Measurements from ENCODE around the gene RABGAP1L. TPM values are rescaled to one million over a fixed set of nuclear protein-coding genes. Genes with fewer than 3 reads are reported as not detected.
"Not testable (repeated sequence)": the region's sequence is repeated elsewhere in the genome, so short reads cannot be mapped to it uniquely, and the experiment has no call there.

RABGAP1L gene
- polyA plus RNA-seq, 4 donors = 20.6 to 53.9 (median 25.1) TPM

GRCh38 chr1:174682419-174683008 lies 523.2 kb downstream of the RABGAP1L start:
- Histone ChIP-seq H3K4me1 (ENCODE audit: control insufficient read depth in 3 of 3, insufficient read depth in 2 of 3, low read depth in 1 of 3, low read length in 2 of 3) (no peaks in the 10 kb centered on the region), H3K27me3 (ENCODE audit: control insufficient read depth in 3 of 3, insufficient read depth in 3 of 3, low read length in 3 of 3) (no peaks in the 10 kb centered on the region), H3K9me3 (ENCODE audit: control insufficient read depth in 2 of 2, insufficient read depth in 1 of 2, low read depth in 1 of 2, low read length in 1 of 2) (no peaks in the 10 kb centered on the region), H3K27ac (ENCODE audit: low read depth in 1 of 3, low read length in 2 of 3) (no peak overlapping the region), H3K36me3 (ENCODE audit: control insufficient read depth in 3 of 3, insufficient read depth in 2 of 3, low read depth in 1 of 3, low read length in 3 of 3) (peaks cover 0 to 3% (median 2%) of the 10 kb centered on the region in 3 donors), H3K4me3 (ENCODE audit: low read depth in 1 of 3, low read length in 3 of 3) (no peak overlapping the region)
- FAIRE-seq = no peak
- 63 to 88% (median 85%) methylated on average over 2 of the region's 2 CpGs for WGBS, 3 donors
- DNase-seq = no peak

- no peak for DNase-seq
- H3K4me1 ChIP-seq (ENCODE audit: control insufficient read depth in 3 of 3, insufficient read depth in 2 of 3, low read depth in 1 of 3, low read length in 2 of 3) = peaks cover 0 to 4% (median 3%) of the 10 kb centered on the region in 3 donors
- no peak overlapping the region for H3K27ac ChIP-seq (ENCODE audit: low read depth in 1 of 3, low read length in 2 of 3)
- H3K27me3 ChIP-seq (ENCODE audit: control insufficient read depth in 3 of 3, insufficient read depth in 3 of 3, low read length in 3 of 3) = no peaks in the 10 kb centered on the region
- H3K9me3 ChIP-seq (ENCODE audit: control insufficient read depth in 2 of 2, insufficient read depth in 1 of 2, low read depth in 1 of 2, low read length in 1 of 2) = no peaks in the 10 kb centered on the region
- H3K4me3 ChIP-seq (ENCODE audit: low read depth in 1 of 3, low read length in 3 of 3) = no peak overlapping the region
- peaks cover 0 to 3% (median 2%) of the 10 kb centered on the region in 3 donors for H3K36me3 ChIP-seq (ENCODE audit: control insufficient read depth in 3 of 3, insufficient read depth in 2 of 3, low read depth in 1 of 3, low read length in 3 of 3)
- FAIRE-seq = no peak
Observed at GRCh38 chr1:174686213-174686612, 526.9 kb downstream of the RABGAP1L start.

GRCh38 chr1:174689524-174689923 lies 530.2 kb downstream of the RABGAP1L start:
- Histone ChIP-seq H3K27ac (ENCODE audit: low read depth in 1 of 3, low read length in 2 of 3) (peak overlapping the region in 1 of 3 donors; percentile 26), H3K36me3 (ENCODE audit: control insufficient read depth in 3 of 3, insufficient read depth in 2 of 3, low read depth in 1 of 3, low read length in 3 of 3) (peaks cover 0 to 3% (median 0%) of the 10 kb centered on the region in 3 donors), H3K4me3 (ENCODE audit: low read depth in 1 of 3, low read length in 3 of 3) (no peak overlapping the region), H3K9me3 (ENCODE audit: control insufficient read depth in 2 of 2, insufficient read depth in 1 of 2, low read depth in 1 of 2, low read length in 1 of 2) (no peaks in the 10 kb centered on the region), H3K27me3 (ENCODE audit: control insufficient read depth in 3 of 3, insufficient read depth in 3 of 3, low read length in 3 of 3) (no peaks in the 10 kb centered on the region), H3K4me1 (ENCODE audit: control insufficient read depth in 3 of 3, insufficient read depth in 2 of 3, low read depth in 1 of 3, low read length in 2 of 3) (peaks cover 0 to 4% (median 3%) of the 10 kb centered on the region in 3 donors)
- WGBS, 3 donors = 12 to 61% (median 20%) methylated on average over 1 of the region's 1 CpG
- FAIRE-seq (no peak), DNase-seq (peak; percentile 68 to 78)

GRCh38 chr1:174690266-174690665 lies 530.9 kb downstream of the RABGAP1L start:
- no peaks in the 10 kb centered on the region for H3K36me3 ChIP-seq (ENCODE audit: control insufficient read depth in 3 of 3, insufficient read depth in 2 of 3, low read depth in 1 of 3, low read length in 3 of 3)
- H3K4me1 ChIP-seq (ENCODE audit: control insufficient read depth in 3 of 3, insufficient read depth in 2 of 3, low read depth in 1 of 3, low read length in 2 of 3) = peaks cover 0 to 4% (median 3%) of the 10 kb centered on the region in 3 donors
- DNase-seq = no peak
- H3K4me3 ChIP-seq (ENCODE audit: low read depth in 1 of 3, low read length in 3 of 3) = no peak overlapping the region
- no peak overlapping the region for H3K27ac ChIP-seq (ENCODE audit: low read depth in 1 of 3, low read length in 2 of 3)
- H3K9me3 ChIP-seq (ENCODE audit: control insufficient read depth in 2 of 2, insufficient read depth in 1 of 2, low read depth in 1 of 2, low read length in 1 of 2) = no peaks in the 10 kb centered on the region
- no peaks in the 10 kb centered on the region for H3K27me3 ChIP-seq (ENCODE audit: control insufficient read depth in 3 of 3, insufficient read depth in 3 of 3, low read length in 3 of 3)
- peak; percentile 51 for FAIRE-seq

GRCh38 chr1:174692313-174692712 lies 533.0 kb downstream of the RABGAP1L start:
- H3K4me1 ChIP-seq (ENCODE audit: control insufficient read depth in 3 of 3, insufficient read depth in 2 of 3, low read depth in 1 of 3, low read length in 2 of 3) = peaks cover 0 to 10% (median 3%) of the 10 kb centered on the region in 3 donors
- WGBS, 3 donors = 91 to 94% (median 93%) methylated on average over 1 of the region's 1 CpG
- H3K4me3 ChIP-seq (ENCODE audit: low read depth in 1 of 3, low read length in 3 of 3) = no peak overlapping the region
- DNase-seq (peak in 1 of 2 donors; percentile 14), FAIRE-seq (no peak)
- no peaks in the 10 kb centered on the region for H3K36me3 ChIP-seq (ENCODE audit: control insufficient read depth in 3 of 3, insufficient read depth in 2 of 3, low read depth in 1 of 3, low read length in 3 of 3)
- no peaks in the 10 kb centered on the region for H3K27me3 ChIP-seq (ENCODE audit: control insufficient read depth in 3 of 3, insufficient read depth in 3 of 3, low read length in 3 of 3)
- H3K27ac ChIP-seq (ENCODE audit: low read depth in 1 of 3, low read length in 2 of 3) = no peak overlapping the region
- no peaks in the 10 kb centered on the region for H3K9me3 ChIP-seq (ENCODE audit: control insufficient read depth in 2 of 2, insufficient read depth in 1 of 2, low read depth in 1 of 2, low read length in 1 of 2)

- H3K9me3 ChIP-seq (ENCODE audit: control insufficient read depth in 2 of 2, insufficient read depth in 1 of 2, low read depth in 1 of 2, low read length in 1 of 2) = no peaks in the 10 kb centered on the region
- WGBS, 3 donors = 81 to 92% (median 89%) methylated on average over 3 of the region's 3 CpGs
- no peaks in the 10 kb centered on the region for H3K36me3 ChIP-seq (ENCODE audit: control insufficient read depth in 3 of 3, insufficient read depth in 2 of 3, low read depth in 1 of 3, low read length in 3 of 3)
- H3K27ac ChIP-seq (ENCODE audit: low read depth in 1 of 3, low read length in 2 of 3) = no peak overlapping the region
- H3K27me3 ChIP-seq (ENCODE audit: control insufficient read depth in 3 of 3, insufficient read depth in 3 of 3, low read length in 3 of 3) = no peaks in the 10 kb centered on the region
- peaks cover 0 to 10% (median 3%) of the 10 kb centered on the region in 3 donors for H3K4me1 ChIP-seq (ENCODE audit: control insufficient read depth in 3 of 3, insufficient read depth in 2 of 3, low read depth in 1 of 3, low read length in 2 of 3)
- no peak for DNase-seq
- no peak overlapping the region for H3K4me3 ChIP-seq (ENCODE audit: low read depth in 1 of 3, low read length in 3 of 3)
- no peak for FAIRE-seq
Observed at GRCh38 chr1:174693085-174693484, 533.8 kb downstream of the RABGAP1L start.

GRCh38 chr1:174693539-174693938 lies 534.2 kb downstream of the RABGAP1L start:
- not testable (repeated sequence) for DNase-seq; H3K27me3 ChIP-seq (ENCODE audit: control insufficient read depth in 3 of 3, insufficient read depth in 3 of 3, low read length in 3 of 3); H3K27ac ChIP-seq (ENCODE audit: low read depth in 1 of 3, low read length in 2 of 3); H3K36me3 ChIP-seq (ENCODE audit: control insufficient read depth in 3 of 3, insufficient read depth in 2 of 3, low read depth in 1 of 3, low read length in 3 of 3); H3K9me3 ChIP-seq (ENCODE audit: control insufficient read depth in 2 of 2, insufficient read depth in 1 of 2, low read depth in 1 of 2, low read length in 1 of 2); H3K4me3 ChIP-seq (ENCODE audit: low read depth in 1 of 3, low read length in 3 of 3)
- H3K4me1 ChIP-seq (ENCODE audit: control insufficient read depth in 3 of 3, insufficient read depth in 2 of 3, low read depth in 1 of 3, low read length in 2 of 3) = peaks cover 0 to 10% (median 3%) of the 10 kb centered on the region in 3 donors
- FAIRE-seq = peak; percentile 84

- H3K4me1 ChIP-seq (ENCODE audit: control insufficient read depth in 3 of 3, insufficient read depth in 2 of 3, low read depth in 1 of 3, low read length in 2 of 3) = peaks cover 0 to 6% (median 0%) of the 10 kb centered on the region in 3 donors
- no peak overlapping the region for H3K27ac ChIP-seq (ENCODE audit: low read depth in 1 of 3, low read length in 2 of 3)
- peak in 1 of 2 donors; percentile 27 for DNase-seq
- H3K9me3 ChIP-seq (ENCODE audit: control insufficient read depth in 2 of 2, insufficient read depth in 1 of 2, low read depth in 1 of 2, low read length in 1 of 2) = no peaks in the 10 kb centered on the region
- no peak overlapping the region for H3K4me3 ChIP-seq (ENCODE audit: low read depth in 1 of 3, low read length in 3 of 3)
- no peaks in the 10 kb centered on the region for H3K27me3 ChIP-seq (ENCODE audit: control insufficient read depth in 3 of 3, insufficient read depth in 3 of 3, low read length in 3 of 3)
- peaks cover 0 to 5% (median 3%) of the 10 kb centered on the region in 3 donors for H3K36me3 ChIP-seq (ENCODE audit: control insufficient read depth in 3 of 3, insufficient read depth in 2 of 3, low read depth in 1 of 3, low read length in 3 of 3)
- no peak for FAIRE-seq
- WGBS, 3 donors = 84 to 85% (median 84%) methylated on average over 5 of the region's 5 CpGs
Observed at GRCh38 chr1:174696026-174696821, 536.9 kb downstream of the RABGAP1L start.
